ENCODE data around the gene TRIM69. TPM values are rescaled to one million over a fixed set of nuclear protein-coding genes. Genes with fewer than 3 reads are reported as not detected.
"Not testable (repeated sequence)": the region's sequence is repeated elsewhere in the genome, so short reads cannot be mapped to it uniquely, and the experiment has no call there.

Gene TRIM69
- total RNA-seq, 2 experiments from 2014 or later, result 79.1 to 79.4 TPM

DNA sequence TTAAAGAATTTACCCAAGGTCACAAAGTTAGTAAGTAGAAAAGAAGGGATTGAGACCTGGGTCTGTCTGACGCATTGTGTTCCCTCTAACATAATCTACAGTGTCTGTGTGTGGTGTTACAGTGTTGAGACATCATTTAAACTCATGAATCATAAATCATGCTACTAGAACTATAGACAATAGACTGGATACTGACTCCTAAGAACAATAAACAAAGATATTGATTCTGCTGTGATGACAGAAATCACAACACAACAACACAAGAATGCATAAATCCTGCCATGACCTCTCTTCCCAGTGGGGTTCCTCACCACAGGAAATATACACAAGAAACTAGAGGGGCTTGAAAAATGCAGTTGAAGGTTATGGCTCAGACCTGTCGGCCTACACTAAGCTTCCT lies 44.3 kb downstream of the TRIM69 start:
- H3K27me3 Mint-ChIP-seq, result no peaks in the 10 kb centered on the region
- H3K4me3 Mint-ChIP-seq, result no peak overlapping the region
- H3K36me3 Mint-ChIP-seq, result peaks cover 2% of the 10 kb centered on the region
- H3K27ac Mint-ChIP-seq, result no peak overlapping the region
- CTCF ChIA-PET, result interaction anchor here (1.1 to 1.9 kb wide), 2 partner anchors 30 to 202 kb away, joined by 4 to 5 read pairs; no protein-coding TSS in a partner anchor
- no peaks in the 10 kb centered on the region for H3K9me3 Mint-ChIP-seq (ENCODE audit: low read depth)
- peaks cover 14% of the 10 kb centered on the region for H3K4me1 Mint-ChIP-seq
- ATAC-seq (no peak), DNase-seq (no peak)

DNA sequence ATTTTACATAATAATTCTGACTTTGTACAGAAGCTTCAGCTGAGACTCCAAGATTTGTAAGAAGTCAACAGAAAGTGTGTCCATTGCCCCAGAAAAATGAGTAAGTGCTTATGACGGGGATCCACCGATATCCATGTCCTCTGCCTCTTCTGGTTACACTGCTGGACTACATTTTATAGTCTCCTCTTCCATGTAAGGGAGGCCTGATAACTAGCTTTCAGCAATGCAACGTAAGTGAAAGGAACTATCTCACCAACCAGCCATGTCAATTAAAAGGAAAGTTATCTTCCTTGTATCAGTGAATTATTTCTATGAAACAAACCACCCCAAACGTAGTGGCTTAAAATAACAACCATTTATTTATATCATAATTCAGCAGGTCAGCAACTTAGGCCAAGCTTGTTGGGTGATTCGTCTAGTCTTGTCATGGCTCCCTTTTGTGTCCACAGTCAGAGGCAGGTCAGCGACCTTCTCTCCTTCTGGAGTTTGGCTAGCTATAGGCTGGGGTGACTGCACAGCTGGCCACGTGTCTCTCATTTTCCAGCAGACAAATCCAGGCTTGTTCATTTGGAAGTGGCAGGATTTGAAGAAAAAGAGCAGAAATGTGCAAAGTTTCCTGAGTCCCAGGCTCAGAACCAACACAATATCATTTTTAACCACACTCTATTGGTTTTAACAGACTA lies 44.9 kb downstream of the TRIM69 start:
- ATAC-seq (no peak), DNase-seq (no peak)
- Mint-ChIP-seq H3K9me3 (ENCODE audit: low read depth) (no peaks in the 10 kb centered on the region), H3K36me3 (peaks cover 2% of the 10 kb centered on the region), H3K4me3 (no peak overlapping the region), H3K27ac (no peak overlapping the region), H3K4me1 (peaks cover 14% of the 10 kb centered on the region), H3K27me3 (no peaks in the 10 kb centered on the region)
- CTCF ChIA-PET, result interaction anchor here (1.0 to 1.9 kb wide), 4 partner anchors 30 to 203 kb away, joined by 3 to 5 read pairs (median 4); no protein-coding TSS in a partner anchor

DNA sequence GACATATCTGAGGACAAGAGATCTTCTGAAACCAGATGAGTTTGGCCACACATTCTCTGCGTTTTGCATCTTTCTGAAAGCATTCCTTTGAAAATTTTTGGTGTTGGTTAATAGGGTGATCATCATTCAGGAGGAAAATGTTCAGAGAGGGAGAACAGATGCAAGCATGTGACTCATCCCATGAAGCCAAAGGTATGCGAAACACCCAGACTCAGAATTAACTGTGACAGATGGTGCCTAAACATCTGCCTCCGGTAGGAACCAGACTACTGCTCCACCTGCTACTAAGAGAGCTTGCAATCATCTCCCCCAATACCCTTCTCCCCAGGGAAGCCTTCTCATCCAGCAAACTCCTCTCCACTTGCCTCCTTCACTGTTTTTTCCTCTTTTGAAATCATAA lies 46.2 kb downstream of the TRIM69 start:
- CTCF ChIA-PET, result interaction anchor here (1.0 kb wide), 1 partner anchor 44 kb away, joined by 3 read pairs; no protein-coding TSS in a partner anchor
- DNase-seq, result no peak
- Mint-ChIP-seq H3K27ac (no peak overlapping the region), H3K4me3 (no peak overlapping the region), H3K27me3 (no peaks in the 10 kb centered on the region), H3K36me3 (peaks cover 2% of the 10 kb centered on the region), H3K4me1 (peaks cover 20% of the 10 kb centered on the region), H3K9me3 (ENCODE audit: low read depth) (no peaks in the 10 kb centered on the region)
- no peak for ATAC-seq

- H3K9me3 Mint-ChIP-seq (ENCODE audit: low read depth); H3K36me3 Mint-ChIP-seq; ATAC-seq; H3K27me3 Mint-ChIP-seq; DNase-seq: not testable (repeated sequence)
- CTCF ChIA-PET, result interaction anchor here (1.5 kb wide), 1 partner anchor 122 kb away, joined by 7 read pairs; the partner anchor contains the start of gene SPG11
- peaks cover 38% of the 10 kb centered on the region for H3K4me1 Mint-ChIP-seq
- peak overlapping the region; percentile 96 for H3K4me3 Mint-ChIP-seq
- H3K27ac Mint-ChIP-seq, result peak overlapping the region; percentile 100
These were observed 48.6 kb downstream of the TRIM69 start for GRCh38 chr15:44784918-44785274.

GRCh38 chr15:44788748-44789147 lies 52.4 kb downstream of the TRIM69 start:
- DNase-seq, result peak; percentile 80
- CTCF ChIA-PET, result interaction anchor here (0.7 to 1.9 kb wide), 8 partner anchors 31 to 238 kb away, joined by 3 to 7 read pairs (median 4); partner anchors contain the start of genes SPG11 and TRIM69
- Mint-ChIP-seq H3K27me3 (no peaks in the 10 kb centered on the region), H3K36me3 (peaks cover 4% of the 10 kb centered on the region), H3K4me3 (peak overlapping the region; percentile 51), H3K9me3 (ENCODE audit: low read depth) (no peaks in the 10 kb centered on the region), H3K27ac (peak overlapping the region; percentile 89), H3K4me1 (peaks cover 40% of the 10 kb centered on the region)
- ATAC-seq, result peak; percentile 65

DNA sequence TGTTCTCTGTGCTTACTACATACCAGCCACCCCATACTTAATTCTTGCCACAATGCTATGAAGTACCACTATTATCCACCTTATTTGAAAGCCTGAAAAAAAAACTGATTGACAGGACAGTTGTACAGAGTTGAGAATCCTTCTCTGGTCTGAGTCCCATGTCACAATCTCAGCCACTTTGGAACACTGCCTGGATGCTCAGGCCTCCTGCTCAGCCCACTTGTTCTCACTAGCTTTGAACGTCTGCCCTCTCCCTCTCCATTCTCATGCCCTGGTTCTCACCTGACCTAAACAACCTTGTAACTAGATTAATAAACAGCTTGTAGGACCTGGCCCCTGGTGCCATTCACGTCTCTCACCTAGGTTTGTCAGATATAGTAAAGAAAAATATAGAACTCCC lies 53.9 kb downstream of the TRIM69 start:
- Mint-ChIP-seq H3K4me3 (no peak overlapping the region), H3K4me1 (peaks cover 30% of the 10 kb centered on the region), H3K27me3 (no peaks in the 10 kb centered on the region), H3K27ac (no peak overlapping the region), H3K36me3 (peaks cover 2% of the 10 kb centered on the region), H3K9me3 (ENCODE audit: low read depth) (no peaks in the 10 kb centered on the region)
- ATAC-seq, result no peak
- CTCF ChIA-PET, result interaction anchor here (0.8 kb wide), 1 partner anchor 127 kb away, joined by 4 read pairs; the partner anchor contains the start of gene SPG11
- no peak for DNase-seq

DNA sequence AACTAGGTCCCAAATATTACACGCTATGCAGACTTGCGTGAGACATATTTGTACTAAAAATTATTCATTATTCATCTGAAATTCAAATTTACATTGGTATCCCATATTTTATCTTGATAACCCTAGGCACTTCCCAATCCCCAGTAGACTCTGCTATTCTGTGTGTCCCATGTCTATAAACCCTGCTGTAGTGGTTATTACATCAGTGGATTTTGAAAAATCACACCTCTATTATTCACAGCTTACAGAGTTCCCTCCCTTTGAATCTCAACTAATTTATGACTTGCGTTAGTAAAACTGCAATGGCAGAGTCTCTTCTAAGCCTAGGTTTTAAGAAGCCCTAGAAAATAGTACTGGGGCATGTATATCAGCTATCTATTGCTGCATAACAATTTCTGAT lies 54.3 kb downstream of the TRIM69 start:
- Mint-ChIP-seq H3K27ac (no peak overlapping the region), H3K4me1 (peaks cover 28% of the 10 kb centered on the region), H3K9me3 (ENCODE audit: low read depth) (no peaks in the 10 kb centered on the region), H3K27me3 (no peaks in the 10 kb centered on the region), H3K4me3 (no peak overlapping the region), H3K36me3 (peaks cover 2% of the 10 kb centered on the region)
- DNase-seq (no peak), ATAC-seq (no peak)
- CTCF ChIA-PET, result interaction anchor here (0.8 kb wide), 1 partner anchor 128 kb away, joined by 4 read pairs; the partner anchor contains the start of gene SPG11

- no peak overlapping the region for H3K4me3 Mint-ChIP-seq
- H3K27me3 Mint-ChIP-seq, result no peaks in the 10 kb centered on the region
- no peak for DNase-seq
- H3K9me3 Mint-ChIP-seq (ENCODE audit: low read depth), result no peaks in the 10 kb centered on the region
- no peak for ATAC-seq
- peaks cover 20% of the 10 kb centered on the region for H3K4me1 Mint-ChIP-seq
- H3K27ac Mint-ChIP-seq, result no peak overlapping the region
- CTCF ChIA-PET, result no interaction called here
- H3K36me3 Mint-ChIP-seq, result peaks cover 2% of the 10 kb centered on the region
These were observed 56.4 kb downstream of the TRIM69 start for GRCh38 chr15:44792715-44793114.

GRCh38 chr15:44794072-44794471 lies 57.7 kb downstream of the TRIM69 start:
- H3K4me1 Mint-ChIP-seq, result peaks cover 9% of the 10 kb centered on the region
- DNase-seq, result no peak

DNA sequence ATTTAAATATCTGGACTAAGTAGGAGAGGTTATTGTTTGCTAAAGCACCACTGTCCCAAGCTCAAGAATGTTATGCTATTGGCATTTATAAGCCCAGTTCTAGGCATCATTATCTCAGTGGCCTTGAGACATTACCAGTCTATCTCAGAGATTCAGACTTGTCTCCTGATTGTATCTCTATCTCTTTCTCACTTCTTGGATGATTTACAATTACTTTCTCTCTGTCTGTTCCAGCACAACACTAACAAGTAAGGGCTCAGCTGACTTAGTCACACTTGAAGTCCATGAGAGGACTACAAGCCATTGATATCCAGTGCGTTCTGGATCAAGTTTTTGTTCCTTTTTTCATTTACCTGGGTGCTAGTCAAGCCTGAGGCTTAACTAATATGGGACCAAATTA lies 60.2 kb downstream of the TRIM69 start:
- DNase-seq (no peak), ATAC-seq (no peak)
- Mint-ChIP-seq H3K36me3 (no peaks in the 10 kb centered on the region), H3K4me3 (no peak overlapping the region), H3K4me1 (no peaks in the 10 kb centered on the region), H3K27me3 (no peaks in the 10 kb centered on the region), H3K9me3 (ENCODE audit: low read depth) (no peaks in the 10 kb centered on the region), H3K27ac (no peak overlapping the region)
- CTCF ChIA-PET, result interaction anchor here (1.2 kb wide), 1 partner anchor 17 kb away, joined by 3 read pairs; no protein-coding TSS in a partner anchor

More at GRCh38 chr15:44794072-44794471, 57.7 kb downstream of the TRIM69 start:
- no peak overlapping the region for H3K27ac Mint-ChIP-seq
- no peaks in the 10 kb centered on the region for H3K27me3 Mint-ChIP-seq
- no peaks in the 10 kb centered on the region for H3K36me3 Mint-ChIP-seq
- ATAC-seq, result no peak
- no peak overlapping the region for H3K4me3 Mint-ChIP-seq
- CTCF ChIA-PET, result no interaction called here
- H3K9me3 Mint-ChIP-seq (ENCODE audit: low read depth), result no peaks in the 10 kb centered on the region

GRCh38 chr15:44798826-44799225 lies 62.5 kb downstream of the TRIM69 start:
- DNase-seq (no peak), ATAC-seq (peak; percentile 30)
- Mint-ChIP-seq H3K27ac (no peak overlapping the region), H3K9me3 (ENCODE audit: low read depth) (no peaks in the 10 kb centered on the region), H3K4me1 (peaks cover 10% of the 10 kb centered on the region), H3K36me3 (no peaks in the 10 kb centered on the region), H3K4me3 (no peak overlapping the region), H3K27me3 (no peaks in the 10 kb centered on the region)
- CTCF ChIA-PET, result interaction anchor here (0.9 to 1.4 kb wide), 3 partner anchors 13 to 221 kb away, joined by 3 to 4 read pairs (median 3); no protein-coding TSS in a partner anchor

- Mint-ChIP-seq H3K4me1 (peaks cover 16% of the 10 kb centered on the region), H3K27ac (no peak overlapping the region), H3K36me3 (no peaks in the 10 kb centered on the region), H3K9me3 (ENCODE audit: low read depth) (no peaks in the 10 kb centered on the region), H3K27me3 (no peaks in the 10 kb centered on the region), H3K4me3 (no peak overlapping the region)
- ATAC-seq, result no peak
- CTCF ChIA-PET, result no interaction called here
- no peak for DNase-seq
These were observed 65.0 kb downstream of the TRIM69 start for GRCh38 chr15:44801364-44801763.

DNA sequence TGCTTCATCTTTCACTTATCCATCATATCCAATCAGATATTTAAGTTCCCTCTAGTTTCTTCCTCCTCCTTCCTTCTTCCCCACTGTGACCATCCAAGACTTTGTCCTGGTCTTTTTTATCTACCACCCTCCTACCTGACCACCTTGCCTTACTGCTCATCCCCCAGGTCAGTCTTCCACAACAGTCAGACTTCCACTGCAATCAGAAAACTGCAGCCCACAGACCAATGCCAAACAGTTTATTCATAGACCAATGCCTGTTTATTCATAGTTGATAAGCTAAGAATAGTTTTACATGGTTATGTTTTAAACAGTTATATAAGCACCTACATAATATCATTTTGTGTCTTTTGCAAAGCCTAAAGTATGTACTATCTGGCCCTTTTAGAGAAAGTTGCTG lies 65.5 kb downstream of the TRIM69 start:
- no peak overlapping the region for H3K27ac Mint-ChIP-seq
- H3K4me3 Mint-ChIP-seq, result no peak overlapping the region
- CTCF ChIA-PET, result no interaction called here

DNA sequence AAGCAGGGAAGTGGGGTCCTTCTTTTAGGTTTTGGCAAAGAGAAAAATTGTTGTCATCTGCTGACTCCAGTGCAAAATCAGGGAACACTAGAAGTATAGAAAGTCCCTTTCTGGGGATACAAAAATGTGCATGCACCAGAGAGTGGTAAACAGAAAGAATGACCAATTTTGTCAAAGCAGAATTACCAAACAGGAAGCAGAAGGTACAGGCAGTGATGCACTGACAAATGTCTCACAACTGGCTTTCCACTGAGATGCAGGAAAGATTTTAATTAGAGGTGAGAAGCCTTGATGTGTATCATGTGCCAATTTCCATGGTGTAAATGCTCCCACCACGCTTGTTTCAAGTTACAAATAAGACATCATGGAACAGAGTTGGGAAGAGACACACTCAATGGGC lies 66.0 kb downstream of the TRIM69 start:
- no peaks in the 10 kb centered on the region for H3K36me3 Mint-ChIP-seq
- peaks cover 16% of the 10 kb centered on the region for H3K4me1 Mint-ChIP-seq
- ATAC-seq, result peak; percentile 27
- no peak for DNase-seq
- no peak overlapping the region for H3K4me3 Mint-ChIP-seq
- CTCF ChIA-PET, result no interaction called here
- H3K9me3 Mint-ChIP-seq (ENCODE audit: low read depth), result no peaks in the 10 kb centered on the region
- H3K27ac Mint-ChIP-seq, result no peak overlapping the region
- H3K27me3 Mint-ChIP-seq, result no peaks in the 10 kb centered on the region

More for the DNA sequence above, 65.5 kb downstream of the TRIM69 start:
- Mint-ChIP-seq H3K36me3 (no peaks in the 10 kb centered on the region), H3K4me1 (peaks cover 16% of the 10 kb centered on the region), H3K9me3 (ENCODE audit: low read depth) (no peaks in the 10 kb centered on the region), H3K27me3 (no peaks in the 10 kb centered on the region)
- DNase-seq, result no peak
- no peak for ATAC-seq
